Measurements from ENCODE around the gene XRCC2. TPM values are rescaled to one million over a fixed set of nuclear protein-coding genes. Genes with fewer than 3 reads are reported as not detected.

XRCC2 gene
- total and polyA plus RNA-seq, 2 of the 8 experiments (the other 6 are each of a cell fraction or from before 2014, with no cell fraction given): 14.6 to 34.0 TPM

DNA sequence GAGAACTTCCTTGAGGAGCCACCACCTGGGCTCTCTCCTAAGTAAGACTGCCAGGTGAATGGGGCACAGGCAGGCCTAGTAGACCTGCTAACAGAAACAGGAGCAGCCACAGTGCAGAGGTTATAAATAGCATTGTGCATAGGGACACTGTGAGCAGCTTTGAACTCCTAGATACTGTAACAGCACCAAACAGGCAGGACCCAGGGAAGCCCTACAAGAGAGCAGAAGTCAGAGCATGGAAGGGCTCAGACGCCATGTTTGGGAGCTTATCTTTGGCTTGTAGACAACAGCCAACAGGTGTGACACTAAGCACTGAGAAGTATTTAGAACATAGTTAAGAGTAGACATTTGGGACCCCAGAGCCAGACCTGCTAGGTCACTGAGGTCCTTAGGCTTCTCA lies 14.5 kb downstream of the XRCC2 start (continued):
- TF ChIP-seq, protein P1, sequence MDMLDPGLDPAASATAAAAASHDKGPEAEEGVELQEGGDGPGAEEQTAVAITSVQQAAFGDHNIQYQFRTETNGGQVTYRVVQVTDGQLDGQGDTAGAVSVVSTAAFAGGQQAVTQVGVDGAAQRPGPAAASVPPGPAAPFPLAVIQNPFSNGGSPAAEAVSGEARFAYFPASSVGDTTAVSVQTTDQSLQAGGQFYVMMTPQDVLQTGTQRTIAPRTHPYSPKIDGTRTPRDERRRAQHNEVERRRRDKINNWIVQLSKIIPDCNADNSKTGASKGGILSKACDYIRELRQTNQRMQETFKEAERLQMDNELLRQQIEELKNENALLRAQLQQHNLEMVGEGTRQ (IDR thresholded peaks at IDR 0.05; ENCODE audit: low read length): no peak

Data from H1 (cell line).